Uterus (tissue), 4 donors: ENCODE results near the gene TUBB3. TPM values are rescaled to one million over a fixed set of nuclear protein-coding genes. Genes with fewer than 3 reads are reported as not detected.

ENCODE experiments used
- DNase-seq, 2 donors: peaks; one replicate each; pipeline ENCODE4 v3.0.0-alpha.2; 2019 to 2020
- H3K27ac ChIP-seq, 2 donors: fragments of 200-600 bp; sonication (generic); 1 replicate in 1 of 2; 2 replicates in 1 of 2; pipeline ENCODE4 v1.5.1; 2016 to 2018
- H3K27me3 ChIP-seq, 2 donors: fragments of 200-600 bp; sonication (generic); one replicate each; pipeline ENCODE4 v1.5.1; 2018 to 2019; ENCODE audit warnings: control low read depth in 1 of 2
- H3K36me3 ChIP-seq, 2 donors: fragments of 200-600 bp; sonication (generic); one replicate each; pipeline ENCODE4 v1.5.1; 2019; ENCODE audit warnings: control low read depth in 1 of 2
- H3K4me1 ChIP-seq, 2 donors: fragments of 200-600 bp; sonication (generic); one replicate each; pipeline ENCODE4 v1.5.1; 2018 to 2019; ENCODE audit warnings: control low read depth in 1 of 2
- H3K4me3 ChIP-seq, 2 donors: fragments of 200-600 bp; sonication (generic); 1 replicate in 1 of 2; 2 replicates in 1 of 2; pipeline ENCODE4 v1.5.1; 2018 to 2019; ENCODE audit warnings: mild to moderate bottlenecking in 1 of 2
- H3K9me3 ChIP-seq, 2 donors: fragments of 200-600 bp; sonication (generic); one replicate each; pipeline ENCODE4 v1.5.1; 2019; ENCODE audit warnings: control low read depth in 1 of 2
- CTCF ChIP-seq, 4 experiments: fragments of 200-600 bp in 2 of 4; fragments of 450-650 bp in 2 of 4; sonication (generic) in 2 of 4; IDR thresholded peaks; one replicate each; pipeline ENCODE4 v1.5.1; 2016 to 2019; ENCODE audit warnings: antibody characterized with exemption in 4 of 4, mild to moderate bottlenecking in 2 of 4, moderate library complexity in 1 of 4
- POLR2A ChIP-seq, 2 donors: fragments of 450-650 bp; IDR thresholded peaks; one replicate each; pipeline ENCODE4 v1.6.1; 2016; ENCODE audit warnings: antibody characterized with exemption in 2 of 2, mild to moderate bottlenecking in 1 of 2, moderate library complexity in 1 of 2
- intact Hi-C: fragments of 100-400 bp; cut with DNase I; formaldehyde crosslinking; loops from one replicate; pipeline ENCODE4 v1.15.1; 2023; ENCODE audit warnings: low total_unique reads
- total RNA-seq, 4 donors: library from RNA; depleted of rRNA in 3 of 4; stranded (reverse); fragments of >200 nt in 3 of 4; gene quantifications; one replicate each; pipeline versions ENCODE4 v1.1.0 to v1.2.4, GENCODE V29; 2014 to 2023
- donor health status: DM: yes; HTN: yes; CAD: no.

TUBB3 gene
- total RNA-seq, 4 donors from 2014 or later: 0.88 to 28.6 TPM; not detected in 2

GRCh38 chr16:89957216-89957785 lies 34.2 kb downstream of the TUBB3 start:
- Histone ChIP-seq H3K4me1 (no peaks in the 10 kb centered on the region), H3K36me3 (no peaks in the 10 kb centered on the region), H3K27me3 (no peaks in the 10 kb centered on the region), H3K9me3 (no peaks in the 10 kb centered on the region), H3K4me3 (no peak overlapping the region), H3K27ac (no peak overlapping the region)
- intact Hi-C loops: no loop called here
- no peak for TF ChIP-seq CTCF (IDR thresholded peaks at IDR 0.05)
- no peak for TF ChIP-seq POLR2A (IDR thresholded peaks at IDR 0.05)
- DNase-seq: no peak

GRCh38 chr16:89958068-89958467 lies 34.9 kb downstream of the TUBB3 start:
- no peak for DNase-seq

GRCh38 chr16:89958596-89958995 lies 35.5 kb downstream of the TUBB3 start:
- intact Hi-C loops: no loop called here
- Histone ChIP-seq H3K9me3 (no peaks in the 10 kb centered on the region), H3K36me3 (no peaks in the 10 kb centered on the region), H3K4me1 (no peaks in the 10 kb centered on the region), H3K27ac (no peak overlapping the region), H3K4me3 (no peak overlapping the region), H3K27me3 (no peaks in the 10 kb centered on the region)
- no peak for TF ChIP-seq CTCF (IDR thresholded peaks at IDR 0.05)
- TF ChIP-seq POLR2A (IDR thresholded peaks at IDR 0.05): no peak
- no peak for DNase-seq

More at GRCh38 chr16:89958068-89958467, 34.9 kb downstream of the TUBB3 start:
- H3K36me3 ChIP-seq: no peaks in the 10 kb centered on the region
- H3K27me3 ChIP-seq: no peaks in the 10 kb centered on the region
- no peaks in the 10 kb centered on the region for H3K4me1 ChIP-seq
- intact Hi-C loops: no loop called here
- TF ChIP-seq CTCF (IDR thresholded peaks at IDR 0.05): no peak
- TF ChIP-seq POLR2A (IDR thresholded peaks at IDR 0.05): no peak
- no peaks in the 10 kb centered on the region for H3K9me3 ChIP-seq
- no peak overlapping the region for H3K4me3 ChIP-seq
- no peak overlapping the region for H3K27ac ChIP-seq

GRCh38 chr16:89960966-89961365 lies 37.8 kb downstream of the TUBB3 start:
- H3K9me3 ChIP-seq: no peaks in the 10 kb centered on the region
- intact Hi-C loops: no loop called here
- no peak for TF ChIP-seq POLR2A (IDR thresholded peaks at IDR 0.05)
- TF ChIP-seq CTCF (IDR thresholded peaks at IDR 0.05): no peak
- H3K4me1 ChIP-seq: no peaks in the 10 kb centered on the region
- no peaks in the 10 kb centered on the region for H3K36me3 ChIP-seq
- H3K27me3 ChIP-seq: no peaks in the 10 kb centered on the region
- DNase-seq: no peak
- H3K27ac ChIP-seq: no peak overlapping the region
- H3K4me3 ChIP-seq: no peak overlapping the region

- Histone ChIP-seq H3K27me3 (no peaks in the 10 kb centered on the region), H3K36me3 (no peaks in the 10 kb centered on the region), H3K4me3 (no peak overlapping the region), H3K4me1 (no peaks in the 10 kb centered on the region), H3K27ac (no peak overlapping the region), H3K9me3 (no peaks in the 10 kb centered on the region)
- no peak for DNase-seq
- no peak for TF ChIP-seq CTCF (IDR thresholded peaks at IDR 0.05)
- no peak for TF ChIP-seq POLR2A (IDR thresholded peaks at IDR 0.05)
- intact Hi-C loops: no loop called here
These were observed 38.8 kb downstream of the TUBB3 start for GRCh38 chr16:89961920-89962319.
